AG04449 (cell line): ENCODE data around the gene ADAT3.

Experiments
- CTCF ChIA-PET: fragments of 350-600 bp; formaldehyde crosslinking; extraction: SDS; loops from one replicate; lab custom pipeline; 2021; ENCODE audit warnings: antibody characterized with exemption; lab: Yijun Ruan, JAX
- POLR2A ChIA-PET: fragments of 400-600, 350-600 bp; formaldehyde crosslinking; extraction: SDS; loops from one replicate; lab custom pipeline; 2020; ENCODE audit warnings: antibody characterized with exemption, inconsistent platforms; lab: Yijun Ruan, JAX
- DNase-seq: peaks from one replicate; pipeline ENCODE4 v3.0.0-alpha.2; 2010; ENCODE audit warnings: low read depth, low spot score
- H3K4me3 ChIP-seq: 2 replicates; pipeline ENCODE4 v1.5.1; 2011; ENCODE audit warnings: low read depth, mild to moderate bottlenecking, control low read depth, low read length
- CTCF ChIP-seq: IDR thresholded peaks from one replicate; pipeline ENCODE4 v1.5.1; 2011; ENCODE audit warnings: mild to moderate bottlenecking, moderate library complexity, low read length, control low read depth, inconsistent platforms; ENCODE audit not compliant: insufficient read depth; ENCODE audit errors: missing control alignments

The ADAT3 gene

GRCh38 chr19:1862068-1862423, 43.2 kb upstream of the ADAT3 start:
- peak overlapping the region; percentile 83 for H3K4me3 ChIP-seq
- no peak for DNase-seq
- no peak for TF ChIP-seq CTCF
- CTCF ChIA-PET, result interaction anchor here (1.4 to 1.5 kb wide), 2 partner anchors 11 to 13 kb away, joined by 3 to 5 read pairs; partner anchors contain the start of gene REXO1
- POLR2A ChIA-PET, result no interaction called here

- no peak for TF ChIP-seq CTCF
- no peak for DNase-seq
- ChIA-PET POLR2A (no interaction called here), CTCF (no interaction called here)
- peak overlapping the region; percentile 83 for H3K4me3 ChIP-seq
Observed at GRCh38 chr19:1862424-1863327, 42.5 kb upstream of the ADAT3 start.

GRCh38 chr19:1863328-1863637, 41.9 kb upstream of the ADAT3 start, which contains the start of gene KLF16:
TSS of gene KLF16 (minus strand) at chr19:1863579. CDS start at chr19:1863497, 82 bp downstream.
- ChIA-PET CTCF (no interaction called here), POLR2A (no interaction called here)
- H3K4me3 ChIP-seq, result peak within 1 kb of the TSS; percentile 83
- TF ChIP-seq CTCF, result no peak
- DNase-seq, result no peak

GRCh38 chr19:1863638-1864479, 41.3 kb upstream of the ADAT3 start:
- peak overlapping the region; percentile 83 for H3K4me3 ChIP-seq
- no peak for TF ChIP-seq CTCF
- DNase-seq, result peak; percentile 42
- ChIA-PET CTCF (interaction anchor here (0.6 to 3.2 kb wide), 11 partner anchors 8 to 66 kb away, joined by 3 to 16 read pairs (median 4); no protein-coding TSS in a partner anchor), POLR2A (interaction anchor here (1.0 to 1.2 kb wide), 2 partner anchors 11 to 12 kb away, joined by 3 to 8 read pairs; no protein-coding TSS in a partner anchor)

GRCh38 chr19:1864480-1865171, 40.6 kb upstream of the ADAT3 start:
- peak; percentile 84 for TF ChIP-seq CTCF
- ChIA-PET POLR2A (interaction anchor here (1.0 to 1.2 kb wide), 2 partner anchors 10 to 11 kb away, joined by 3 to 8 read pairs; no protein-coding TSS in a partner anchor), CTCF (interaction anchor here (0.6 to 3.2 kb wide), 11 partner anchors 8 to 65 kb away, joined by 3 to 16 read pairs (median 4); no protein-coding TSS in a partner anchor)
- no peak for DNase-seq
- H3K4me3 ChIP-seq, result peak overlapping the region; percentile 73
